Memory B cell (primary cell): Measurements from ENCODE around the gene NME4.

ENCODE experiments used
- ATAC-seq: fragments of 150-1000 bp; cut with Tn5 transposase; 2 replicates; pipeline ENCODE4 v1.10.0; 2021; ENCODE audit warnings: low read depth, mild to moderate bottlenecking, moderate library complexity
- DNase-seq, 2 donors: peaks; one replicate each; pipeline ENCODE4 v3.0.0; 2022; ENCODE audit warnings: low spot score in 2 of 2
- H3K27ac Mint-ChIP-seq: one replicate; pipeline ENCODE4 v1.8.0; 2022; ENCODE audit warnings: mild to moderate bottlenecking, moderate library complexity, mixed read lengths
- H3K27me3 Mint-ChIP-seq: one replicate; pipeline ENCODE4 v1.8.0; 2022; ENCODE audit warnings: mixed read lengths
- H3K36me3 Mint-ChIP-seq: one replicate; pipeline ENCODE4 v1.8.0; 2022; ENCODE audit warnings: mild to moderate bottlenecking, mixed read lengths
- H3K4me1 Mint-ChIP-seq: one replicate; pipeline ENCODE4 v1.8.0; 2022; ENCODE audit warnings: mixed read lengths
- H3K4me3 Mint-ChIP-seq: one replicate; pipeline ENCODE4 v1.8.0; 2022; ENCODE audit warnings: mild to moderate bottlenecking, moderate library complexity, mixed read lengths
- H3K9me3 Mint-ChIP-seq: one replicate; pipeline ENCODE4 v1.8.0; 2022; ENCODE audit warnings: mixed read lengths

Gene NME4

GRCh38 chr16:389352-389751, 7.6 kb upstream of the NME4 start:
- Mint-ChIP-seq H3K27ac (no peak overlapping the region), H3K4me1 (no peaks in the 10 kb centered on the region), H3K9me3 (no peaks in the 10 kb centered on the region), H3K36me3 (no peaks in the 10 kb centered on the region), H3K4me3 (no peak overlapping the region), H3K27me3 (no peaks in the 10 kb centered on the region)
- DNase-seq (no peak), ATAC-seq (no peak)

GRCh38 chr16:391885-392335, 5.1 kb upstream of the NME4 start:
- no peaks in the 10 kb centered on the region for H3K36me3 Mint-ChIP-seq
- ATAC-seq = peak; percentile 89
- no peak overlapping the region for H3K4me3 Mint-ChIP-seq
- H3K27ac Mint-ChIP-seq = no peak overlapping the region
- H3K27me3 Mint-ChIP-seq = no peaks in the 10 kb centered on the region
- peak; percentile 60 to 76 for DNase-seq
- peaks cover 9% of the 10 kb centered on the region for H3K4me1 Mint-ChIP-seq
- no peaks in the 10 kb centered on the region for H3K9me3 Mint-ChIP-seq

GRCh38 chr16:392450-393030, 4.5 kb upstream of the NME4 start:
- H3K27ac Mint-ChIP-seq = no peak overlapping the region
- no peak for DNase-seq
- no peak overlapping the region for H3K4me3 Mint-ChIP-seq
- no peaks in the 10 kb centered on the region for H3K36me3 Mint-ChIP-seq
- ATAC-seq = no peak
- H3K4me1 Mint-ChIP-seq = peaks cover 9% of the 10 kb centered on the region
- no peaks in the 10 kb centered on the region for H3K9me3 Mint-ChIP-seq
- H3K27me3 Mint-ChIP-seq = no peaks in the 10 kb centered on the region

- Mint-ChIP-seq H3K27ac (peak overlapping the region; percentile 24), H3K4me1 (peaks cover 22% of the 10 kb centered on the region), H3K36me3 (no peaks in the 10 kb centered on the region), H3K27me3 (no peaks in the 10 kb centered on the region), H3K9me3 (no peaks in the 10 kb centered on the region), H3K4me3 (peak overlapping the region; percentile 93)
- no peak for ATAC-seq
- DNase-seq = no peak
Measured at GRCh38 chr16:396199-396598, 800 bp upstream of the NME4 start.

- no peak for DNase-seq
- Mint-ChIP-seq H3K9me3 (no peaks in the 10 kb centered on the region), H3K4me3 (peak overlapping the region; percentile 93), H3K36me3 (no peaks in the 10 kb centered on the region), H3K27ac (peak overlapping the region; percentile 24), H3K27me3 (no peaks in the 10 kb centered on the region), H3K4me1 (peaks cover 22% of the 10 kb centered on the region)
- ATAC-seq = no peak
Measured at GRCh38 chr16:396605-397004, 394 bp upstream of the NME4 start.

GRCh38 chr16:397736-398332, 835 bp downstream of the NME4 start:
- peak overlapping the region; percentile 72 for H3K27ac Mint-ChIP-seq
- peak; percentile 10 for ATAC-seq
- no peaks in the 10 kb centered on the region for H3K36me3 Mint-ChIP-seq

GRCh38 chr16:398561-399339, 1.8 kb downstream of the NME4 start:
- peak overlapping the region; percentile 79 for H3K4me3 Mint-ChIP-seq
- H3K4me1 Mint-ChIP-seq = peaks cover 22% of the 10 kb centered on the region
- DNase-seq = no peak
- ATAC-seq = no peak
- peak overlapping the region; percentile 72 for H3K27ac Mint-ChIP-seq
- H3K36me3 Mint-ChIP-seq = no peaks in the 10 kb centered on the region
- H3K9me3 Mint-ChIP-seq = no peaks in the 10 kb centered on the region
- no peaks in the 10 kb centered on the region for H3K27me3 Mint-ChIP-seq

More at GRCh38 chr16:397736-398332, 835 bp downstream of the NME4 start:
- Mint-ChIP-seq H3K4me3 (peak overlapping the region; percentile 79), H3K9me3 (no peaks in the 10 kb centered on the region), H3K4me1 (peaks cover 22% of the 10 kb centered on the region), H3K27me3 (no peaks in the 10 kb centered on the region)
- peak; percentile 41 to 48 for DNase-seq

GRCh38 chr16:399340-400019, 2.5 kb downstream of the NME4 start:
- ATAC-seq (no peak), DNase-seq (no peak)
- Mint-ChIP-seq H3K36me3 (no peaks in the 10 kb centered on the region), H3K4me1 (peaks cover 22% of the 10 kb centered on the region), H3K27me3 (no peaks in the 10 kb centered on the region), H3K9me3 (no peaks in the 10 kb centered on the region), H3K4me3 (peak overlapping the region; percentile 32), H3K27ac (peak overlapping the region; percentile 93)

- peak; percentile 9 for ATAC-seq
- Mint-ChIP-seq H3K36me3 (no peaks in the 10 kb centered on the region), H3K4me1 (peaks cover 22% of the 10 kb centered on the region), H3K27ac (peak overlapping the region; percentile 93), H3K9me3 (no peaks in the 10 kb centered on the region), H3K4me3 (peak overlapping the region; percentile 97), H3K27me3 (no peaks in the 10 kb centered on the region)
- peak in 1 of 2 donors; percentile 40 for DNase-seq
Measured at GRCh38 chr16:400061-400591, 3.1 kb downstream of the NME4 start.

- no peaks in the 10 kb centered on the region for H3K36me3 Mint-ChIP-seq
- H3K27ac Mint-ChIP-seq = peak within 1 kb of the TSS; percentile 93
- DNase-seq (peak; percentile 91 to 93), ATAC-seq (peak; percentile 71)
- H3K4me3 Mint-ChIP-seq = peak within 1 kb of the TSS; percentile 97
- H3K9me3 Mint-ChIP-seq = no peaks in the 10 kb centered on the region
- no peaks in the 10 kb centered on the region for H3K27me3 Mint-ChIP-seq
- H3K4me1 Mint-ChIP-seq = peaks cover 14% of the 10 kb centered on the region
Measured at GRCh38 chr16:401468-402348, 4.7 kb downstream of the NME4 start, which contains the start of gene DECR2. TSS of gene DECR2 (plus strand) at chr16:401885. CDS start at chr16:401964, 79 bp downstream.

GRCh38 chr16:404971-405486, 8.0 kb downstream of the NME4 start:
- no peaks in the 10 kb centered on the region for H3K27me3 Mint-ChIP-seq
- DNase-seq (no peak), ATAC-seq (no peak)
- no peaks in the 10 kb centered on the region for H3K36me3 Mint-ChIP-seq
- no peak overlapping the region for H3K4me3 Mint-ChIP-seq
- H3K4me1 Mint-ChIP-seq = peaks cover 6% of the 10 kb centered on the region
- no peak overlapping the region for H3K27ac Mint-ChIP-seq
- H3K9me3 Mint-ChIP-seq = no peaks in the 10 kb centered on the region

GRCh38 chr16:405548-406506, 8.8 kb downstream of the NME4 start:
- Mint-ChIP-seq H3K27me3 (no peaks in the 10 kb centered on the region), H3K4me1 (no peaks in the 10 kb centered on the region), H3K9me3 (no peaks in the 10 kb centered on the region), H3K27ac (no peak overlapping the region), H3K4me3 (no peak overlapping the region), H3K36me3 (no peaks in the 10 kb centered on the region)
- DNase-seq (no peak), ATAC-seq (no peak)
